Esophagus muscularis mucosa (tissue), 3 donors: Measurements from ENCODE around the gene GMEB2.

Experiments used
- CTCF ChIP-seq, 3 experiments: fragments of 200-600 bp in 2 of 3; fragments of 450-650 bp in 1 of 3; sonication (generic) in 2 of 3; IDR thresholded peaks; one replicate each; pipeline ENCODE4 v1.5.1; 2017 to 2019; ENCODE audit warnings: antibody characterized with exemption in 3 of 3, mild to moderate bottlenecking in 2 of 3, moderate library complexity in 1 of 3
- POLR2A ChIP-seq: fragments of 450-650 bp; IDR thresholded peaks from one replicate; pipeline ENCODE4 v1.6.1; 2017; ENCODE audit warnings: antibody characterized with exemption, moderate library complexity, mild to moderate bottlenecking, low read depth
- POLR2AphosphoS5 ChIP-seq, 2 donors: sonication (generic); formaldehyde crosslinking; IDR thresholded peaks; one replicate each; pipeline ENCODE4 v1.6.1; 2017; ENCODE audit warnings: antibody characterized with exemption in 2 of 2

GRCh38 chr20:63628246-63628975, 1.5 kb upstream of the GMEB2 start:
- TF ChIP-seq CTCF (IDR thresholded peaks at IDR 0.05): no peak
- peak; percentile 35 to 62 for TF ChIP-seq POLR2AphosphoS5 (IDR thresholded peaks at IDR 0.05)
- TF ChIP-seq POLR2A: no peak
